B cell (primary cell): ENCODE data around the gene DNAJC7. TPM values are rescaled to one million over a fixed set of nuclear protein-coding genes. Genes with fewer than 3 reads are reported as not detected.

Source experiments
- ATAC-seq: fragments of 200-7000 bp; cut with Tn5 transposase; one replicate; pipeline ENCODE4 v1.10.0; 2021; ENCODE audit warnings: low read depth, mild to moderate bottlenecking, moderate number of reproducible peaks, moderate library complexity
- CTCF ChIA-PET: fragments of 350-600 bp; sonication (Branson Sonifier 250); formaldehyde crosslinking; loops from one replicate; lab custom pipeline; 2021; ENCODE audit warnings: antibody characterized with exemption, inconsistent platforms; lab: Charles Lee
- POLR2A ChIA-PET: fragments of 350-600 bp; sonication (Branson Sonifier 250); formaldehyde crosslinking; loops from one replicate; lab custom pipeline; 2021; ENCODE audit warnings: antibody characterized with exemption; lab: Charles Lee
- DNase-seq: peaks from one replicate; pipeline ENCODE4 v3.0.0; 2013
- H2AFZ ChIP-seq: 2 replicates; pipeline ENCODE4 v1.6.1; 2012; ENCODE audit warnings: mild to moderate bottlenecking, low read depth, low read length; ENCODE audit not compliant: insufficient read depth, poor library complexity, severe bottlenecking
- H3K27ac ChIP-seq, 2 donors: 1 replicate in 1 of 2; 2 replicates in 1 of 2; pipeline ENCODE4 v1.5.1; 2012 to 2013; ENCODE audit warnings: low read length in 2 of 2, mild to moderate bottlenecking in 2 of 2, moderate library complexity in 1 of 2
- H3K27me3 ChIP-seq, 4 experiments: fragments of 200-600 bp in 1 of 4; sonication (generic) in 1 of 4; replicated peaks in 1 of 4; 1 replicate in 2 of 4; 2 replicates in 2 of 4; pipeline versions ENCODE4 v1.6.1 to v1.7.0; 2013 to 2016; ENCODE audit warnings: low read length in 3 of 4, mild to moderate bottlenecking in 2 of 4, mixed read lengths in 1 of 4, moderate library complexity in 1 of 4; ENCODE audit not compliant: insufficient read depth in 4 of 4, control insufficient read depth in 3 of 4; ENCODE audit errors: control extremely low read depth in 1 of 4
- H3K36me3 ChIP-seq, 2 experiments: replicated peaks in 1 of 2; 1 replicate in 1 of 2; 2 replicates in 1 of 2; pipeline versions ENCODE4 v1.6.1 to v1.7.1; 2013; ENCODE audit warnings: low read length in 1 of 2; ENCODE audit not compliant: insufficient read depth in 2 of 2, control insufficient read depth in 1 of 2; ENCODE audit errors: control extremely low read depth in 1 of 2, extremely low read depth in 1 of 2
- H3K4me1 ChIP-seq, 2 donors: fragments of 200-600 bp in 1 of 2; sonication (generic) in 1 of 2; 1 replicate in 1 of 2; 2 replicates in 1 of 2; pipeline versions ENCODE4 v1.5.1 to v1.6.1; 2013 to 2017; ENCODE audit warnings: low read length in 2 of 2; ENCODE audit not compliant: control insufficient read depth in 2 of 2, insufficient read depth in 2 of 2
- H3K4me2 ChIP-seq: replicated peaks from 2 replicates; pipeline ENCODE3; 2012; ENCODE audit warnings: mild to moderate bottlenecking, low read depth, low read length; ENCODE audit not compliant: poor library complexity, severe bottlenecking
- H3K4me3 ChIP-seq, 5 experiments: fragments of 200-600 bp in 1 of 5; sonication (generic) in 1 of 5; 1 replicate in 3 of 5; 2 replicates in 2 of 5; pipeline versions ENCODE4 v1.5.1 to v1.7.0; 2011 to 2016; ENCODE audit warnings: low read length in 4 of 5, mild to moderate bottlenecking in 4 of 5, low read depth in 2 of 5, control low read depth in 1 of 5, moderate library complexity in 1 of 5; ENCODE audit not compliant: insufficient read depth in 1 of 5; ENCODE audit errors: control extremely low read depth in 1 of 5, extremely low read depth in 1 of 5
- H3K79me2 ChIP-seq: fragments of 200-600 bp; sonication (generic); one replicate; pipeline ENCODE4 v1.6.0; 2016; ENCODE audit warnings: low read length; ENCODE audit not compliant: control insufficient read depth, insufficient read depth
- H3K9ac ChIP-seq: fragments of 200-600 bp; sonication (generic); 2 replicates; pipeline ENCODE4 v1.6.1; 2017; ENCODE audit warnings: mild to moderate bottlenecking, low read length, moderate library complexity
- H3K9me3 ChIP-seq, 3 donors: one replicate each; pipeline versions ENCODE4 v1.6.1 to v1.7.1; 2013; ENCODE audit warnings: low read length in 2 of 3; ENCODE audit not compliant: control insufficient read depth in 2 of 3, insufficient read depth in 1 of 3; ENCODE audit errors: control extremely low read depth in 1 of 3
- H4K20me1 ChIP-seq: 2 replicates; pipeline ENCODE4 v1.6.0; 2012; ENCODE audit warnings: mild to moderate bottlenecking, low read length; ENCODE audit not compliant: insufficient read depth, control insufficient read depth, poor library complexity, severe bottlenecking
- H3K27ac Mint-ChIP-seq: one replicate; pipeline ENCODE4 v1.8.0; 2021; ENCODE audit warnings: mixed read lengths
- H3K27me3 Mint-ChIP-seq: one replicate; pipeline ENCODE4 v1.8.0; 2021; ENCODE audit warnings: mixed read lengths
- H3K4me1 Mint-ChIP-seq: one replicate; pipeline ENCODE4 v1.8.0; 2021; ENCODE audit warnings: mixed read lengths
- H3K4me3 Mint-ChIP-seq: one replicate; pipeline ENCODE4 v1.8.0; 2021; ENCODE audit warnings: mixed read lengths
- H3K9me3 Mint-ChIP-seq: one replicate; pipeline ENCODE4 v1.8.0; 2022; ENCODE audit warnings: mixed read lengths; ENCODE audit not compliant: insufficient read depth
- EZH2 ChIP-seq: IDR thresholded peaks from 2 replicates; pipeline ENCODE4 v1.6.1; 2012; ENCODE audit warnings: borderline replicate concordance, low read depth, mild to moderate bottlenecking, moderate library complexity, low read length; ENCODE audit not compliant: insufficient read depth, poor library complexity, severe bottlenecking
- WGBS: methylation state at CpG from one replicate; pipeline ENCODE4 v1.1.5; 2013; ENCODE audit warnings: missing lambda C conversion rate; ENCODE audit not compliant: insufficient coverage; 5-methylcytosine and 5-hydroxymethylcytosine counted together
- intact Hi-C: fragments of 100-400 bp; cut with micrococcal nuclease; formaldehyde crosslinking; loops from one replicate; pipeline ENCODE4 v1.10.0; 2022
- polyA plus RNA-seq: library from polyadenylated mRNA; depleted of rRNA; stranded (reverse); fragments of >200 nt; gene quantifications from 2 replicates; pipeline ENCODE4 v1.2.3, GENCODE V29; 2012
- total RNA-seq, 2 donors: library from RNA; stranded (reverse); fragments of 120-200 nt in 1 of 2; gene quantifications; 1 replicate in 1 of 2; 2 replicates in 1 of 2; pipeline versions ENCODE4 v1.2.3 to v1.2.4, GENCODE V29; 2013 to 2022
- TF ChIP-seq, protein P1 (sequence below): fragments of 200-600 bp; IDR thresholded peaks from one replicate; pipeline ENCODE4 v1.8.0; 2022; ENCODE audit warnings: antibody characterized with exemption, mild to moderate bottlenecking

Gene DNAJC7
- total and polyA plus RNA-seq, 2 donors (not counting 1 experiment from before 2014, with no cell fraction given): 22.0 to 152 TPM

DNA sequence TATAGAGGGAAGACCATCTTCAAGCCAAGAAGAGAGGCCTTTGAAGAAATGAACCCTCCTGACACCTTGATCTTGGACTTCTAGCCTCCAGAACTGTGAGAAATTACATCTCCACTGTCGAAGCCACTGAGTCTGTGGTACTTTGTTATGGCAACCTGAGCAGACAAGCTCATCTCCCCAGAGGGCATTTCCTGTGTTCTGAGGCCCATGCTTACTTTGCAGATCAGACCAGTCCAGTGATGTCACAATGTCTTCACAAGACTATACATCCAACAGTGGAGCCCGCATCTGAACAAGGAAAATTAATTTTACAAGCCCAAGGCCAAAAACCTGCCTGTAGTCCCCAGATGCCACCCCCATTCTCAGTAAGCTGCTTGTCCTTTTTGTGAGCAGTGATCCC lies 48.0 kb upstream of the DNAJC7 start:
- Mint-ChIP-seq H3K27me3 (no peaks in the 10 kb centered on the region), H3K4me3 (no peak overlapping the region), H3K4me1 (peaks cover 19% of the 10 kb centered on the region), H3K9me3 (no peaks in the 10 kb centered on the region), H3K27ac (no peak overlapping the region)
- ATAC-seq (no peak), DNase-seq (no peak)
- no peaks in the 10 kb centered on the region for H3K79me2 ChIP-seq
- H3K9me3 ChIP-seq: no peaks in the 10 kb centered on the region
- peaks cover 16 to 21% of the 10 kb centered on the region in 2 donors for H3K4me1 ChIP-seq
- H3K36me3 ChIP-seq: no peaks in the 10 kb centered on the region
- POLR2A ChIA-PET: interaction anchor here (0.6 kb wide), 1 partner anchor 19 kb away, joined by 5 read pairs; no protein-coding TSS in a partner anchor
- no peaks in the 10 kb centered on the region for H4K20me1 ChIP-seq
- 43% methylated on average over 1 of the region's 2 CpGs for WGBS
- no peaks in the 10 kb centered on the region for H3K27me3 ChIP-seq
- H3K9ac ChIP-seq: no peak overlapping the region
- no peak overlapping the region for H2AFZ ChIP-seq
- intact Hi-C loops: no loop called here
- CTCF ChIA-PET: interaction anchor here (0.7 to 6.9 kb wide), 16 partner anchors 10 to 105 kb away, joined by 3 to 89 read pairs (median 4); partner anchors contain the start of genes CNP, DHX58, KAT2A and NKIRAS2
- no peak overlapping the region for H3K4me2 ChIP-seq
- TF ChIP-seq EZH2: no peak
- H3K27ac ChIP-seq: no peak overlapping the region
- H3K4me3 ChIP-seq: no peak overlapping the region

DNA sequence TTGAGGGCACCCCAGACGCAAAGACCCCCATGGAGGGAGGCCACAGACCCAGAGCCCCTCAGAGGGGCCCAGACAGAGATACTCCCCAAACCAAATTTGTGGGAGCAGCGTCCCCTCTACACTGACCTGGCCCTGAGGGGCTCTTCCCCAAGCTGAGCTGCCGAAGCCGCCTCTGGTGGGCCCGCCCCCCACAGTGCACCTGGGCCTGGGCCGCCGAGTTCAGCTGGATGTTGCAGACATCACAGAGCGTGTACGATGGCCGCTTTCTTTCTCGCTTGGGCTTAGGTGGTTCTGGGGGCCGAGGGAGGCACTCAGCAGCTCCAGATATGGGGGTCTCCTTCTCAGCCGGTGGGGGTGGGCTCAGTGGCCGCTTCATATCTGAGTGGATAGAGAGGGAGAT lies 45.4 kb upstream of the DNAJC7 start:
- CTCF ChIA-PET: interaction anchor here (1.2 to 6.9 kb wide), 2 partner anchors 14 to 98 kb away, joined by 4 to 51 read pairs; partner anchors contain the start of gene CNP
- 93% methylated on average over 14 of the region's 14 CpGs for WGBS
- Histone ChIP-seq H3K4me1 (peaks cover 16 to 21% of the 10 kb centered on the region in 2 donors), H4K20me1 (no peaks in the 10 kb centered on the region), H2AFZ (no peak overlapping the region), H3K27me3 (no peaks in the 10 kb centered on the region), H3K27ac (no peak overlapping the region), H3K9ac (no peak overlapping the region), H3K36me3 (no peaks in the 10 kb centered on the region), H3K9me3 (no peaks in the 10 kb centered on the region), H3K4me3 (no peak overlapping the region), H3K4me2 (no peak overlapping the region), H3K79me2 (no peaks in the 10 kb centered on the region)
- ATAC-seq (no peak), DNase-seq (no peak)
- peaks cover 19% of the 10 kb centered on the region for H3K4me1 Mint-ChIP-seq
- no peaks in the 10 kb centered on the region for H3K9me3 Mint-ChIP-seq
- intact Hi-C loops: loop anchor here (1.0 kb wide), 1 partner anchor 99 kb away; no protein-coding TSS in a partner anchor
- no peak overlapping the region for H3K4me3 Mint-ChIP-seq
- TF ChIP-seq, protein P1, sequence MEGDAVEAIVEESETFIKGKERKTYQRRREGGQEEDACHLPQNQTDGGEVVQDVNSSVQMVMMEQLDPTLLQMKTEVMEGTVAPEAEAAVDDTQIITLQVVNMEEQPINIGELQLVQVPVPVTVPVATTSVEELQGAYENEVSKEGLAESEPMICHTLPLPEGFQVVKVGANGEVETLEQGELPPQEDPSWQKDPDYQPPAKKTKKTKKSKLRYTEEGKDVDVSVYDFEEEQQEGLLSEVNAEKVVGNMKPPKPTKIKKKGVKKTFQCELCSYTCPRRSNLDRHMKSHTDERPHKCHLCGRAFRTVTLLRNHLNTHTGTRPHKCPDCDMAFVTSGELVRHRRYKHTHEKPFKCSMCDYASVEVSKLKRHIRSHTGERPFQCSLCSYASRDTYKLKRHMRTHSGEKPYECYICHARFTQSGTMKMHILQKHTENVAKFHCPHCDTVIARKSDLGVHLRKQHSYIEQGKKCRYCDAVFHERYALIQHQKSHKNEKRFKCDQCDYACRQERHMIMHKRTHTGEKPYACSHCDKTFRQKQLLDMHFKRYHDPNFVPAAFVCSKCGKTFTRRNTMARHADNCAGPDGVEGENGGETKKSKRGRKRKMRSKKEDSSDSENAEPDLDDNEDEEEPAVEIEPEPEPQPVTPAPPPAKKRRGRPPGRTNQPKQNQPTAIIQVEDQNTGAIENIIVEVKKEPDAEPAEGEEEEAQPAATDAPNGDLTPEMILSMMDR: no peak
- no peak for TF ChIP-seq EZH2
- H3K27ac Mint-ChIP-seq: no peak overlapping the region
- POLR2A ChIA-PET: no interaction called here
- H3K27me3 Mint-ChIP-seq: no peaks in the 10 kb centered on the region
